Ovary (tissue), 3 donors: ENCODE data around the gene IQSEC3.

ENCODE experiments used
- CTCF ChIP-seq, 3 donors: fragments of 450-650 bp in 2 of 3; fragments of 200-600 bp in 1 of 3; IDR thresholded peaks; one replicate each; pipeline versions ENCODE4 v1.5.1 to v1.8.0; 2016 to 2022; ENCODE audit warnings: antibody characterized with exemption in 3 of 3, mild to moderate bottlenecking in 1 of 3
- EP300 ChIP-seq: sonication (generic); formaldehyde crosslinking; IDR thresholded peaks from one replicate; pipeline ENCODE4 v1.6.1; 2017; ENCODE audit warnings: antibody characterized with exemption
- POLR2A ChIP-seq: fragments of 450-650 bp; IDR thresholded peaks from one replicate; pipeline ENCODE4 v1.6.1; 2017; ENCODE audit warnings: antibody characterized with exemption, mild to moderate bottlenecking, moderate library complexity
- donor health status: DM: no; HTN: no; CAD: no.

- TF ChIP-seq POLR2A (no peak), CTCF (IDR thresholded peaks at IDR 0.05) (no peak), EP300 (no peak)
Measured at GRCh38 chr12:105696-106095, 39.1 kb downstream of the IQSEC3 start.
